Suprapubic skin (tissue), 3 donors: ENCODE measurements around the gene TOLLIP.

Experiments
- POLR2A ChIP-seq, 2 donors: fragments of 450-650 bp; IDR thresholded peaks; one replicate each; pipeline ENCODE4 v1.6.1; 2017; ENCODE audit warnings: antibody characterized with exemption in 2 of 2, mild to moderate bottlenecking in 2 of 2, moderate library complexity in 2 of 2
- TF ChIP-seq, protein P1 (sequence below), 2 donors: fragments of 200-600 bp in 1 of 2; fragments of 450-650 bp in 1 of 2; sonication (generic) in 1 of 2; IDR thresholded peaks; one replicate each; pipeline ENCODE4 v1.5.1; 2016 to 2019; ENCODE audit warnings: antibody characterized with exemption in 2 of 2, mild to moderate bottlenecking in 1 of 2, moderate library complexity in 1 of 2

DNA sequence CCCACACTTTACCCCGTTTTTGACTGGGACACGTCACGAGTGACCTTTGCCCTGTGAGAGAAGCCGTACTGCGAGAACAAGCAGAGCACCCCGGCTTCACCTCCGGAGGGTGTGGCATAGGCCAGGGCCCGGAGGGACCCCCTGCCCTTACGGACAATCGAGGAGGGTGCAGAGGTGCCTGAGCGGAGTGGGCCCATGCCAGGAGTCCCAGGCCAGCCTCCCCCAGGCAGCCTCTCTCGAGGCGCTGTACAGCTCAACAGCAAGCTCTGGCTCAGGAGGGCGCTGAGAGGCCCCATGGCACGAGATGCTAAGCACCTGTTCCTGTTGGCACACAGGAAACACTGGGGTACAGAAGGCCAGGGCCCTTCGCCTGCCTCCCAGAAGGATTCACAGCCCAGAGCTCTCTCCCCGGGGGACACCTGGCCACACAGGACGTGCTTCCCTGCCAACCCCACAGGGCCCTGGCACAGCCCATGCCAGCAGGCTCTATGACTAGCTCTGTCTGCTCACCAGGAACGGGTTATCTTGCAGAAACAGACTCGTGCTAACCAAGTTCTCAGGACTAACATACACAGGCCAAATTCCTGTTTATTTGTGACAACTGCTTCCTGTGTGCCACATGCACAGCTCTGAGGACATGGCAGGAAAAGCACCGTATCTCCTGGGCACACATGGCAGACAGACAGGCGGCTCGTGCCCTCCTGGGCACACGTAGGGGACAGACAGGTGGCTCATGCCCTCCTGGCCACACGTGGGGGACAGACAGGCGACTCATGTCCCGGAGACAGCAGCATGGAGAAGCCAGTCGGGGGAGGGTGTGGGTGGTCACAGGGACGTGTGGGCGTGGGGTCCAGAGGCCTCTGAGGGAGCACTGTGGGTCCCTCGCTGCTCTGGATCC lies 11.6 kb downstream of the TOLLIP start:
- no peak for TF ChIP-seq POLR2A (IDR thresholded peaks at IDR 0.05)
- TF ChIP-seq, protein P1, sequence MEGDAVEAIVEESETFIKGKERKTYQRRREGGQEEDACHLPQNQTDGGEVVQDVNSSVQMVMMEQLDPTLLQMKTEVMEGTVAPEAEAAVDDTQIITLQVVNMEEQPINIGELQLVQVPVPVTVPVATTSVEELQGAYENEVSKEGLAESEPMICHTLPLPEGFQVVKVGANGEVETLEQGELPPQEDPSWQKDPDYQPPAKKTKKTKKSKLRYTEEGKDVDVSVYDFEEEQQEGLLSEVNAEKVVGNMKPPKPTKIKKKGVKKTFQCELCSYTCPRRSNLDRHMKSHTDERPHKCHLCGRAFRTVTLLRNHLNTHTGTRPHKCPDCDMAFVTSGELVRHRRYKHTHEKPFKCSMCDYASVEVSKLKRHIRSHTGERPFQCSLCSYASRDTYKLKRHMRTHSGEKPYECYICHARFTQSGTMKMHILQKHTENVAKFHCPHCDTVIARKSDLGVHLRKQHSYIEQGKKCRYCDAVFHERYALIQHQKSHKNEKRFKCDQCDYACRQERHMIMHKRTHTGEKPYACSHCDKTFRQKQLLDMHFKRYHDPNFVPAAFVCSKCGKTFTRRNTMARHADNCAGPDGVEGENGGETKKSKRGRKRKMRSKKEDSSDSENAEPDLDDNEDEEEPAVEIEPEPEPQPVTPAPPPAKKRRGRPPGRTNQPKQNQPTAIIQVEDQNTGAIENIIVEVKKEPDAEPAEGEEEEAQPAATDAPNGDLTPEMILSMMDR (IDR thresholded peaks at IDR 0.05), result no peak
